OCI-LY7 (cell line): Measurements from ENCODE around the gene LDLRAD4. TPM values are rescaled to one million over a fixed set of nuclear protein-coding genes. Genes with fewer than 3 reads are reported as not detected.

Experiments
- BruUV-seq: library from RNA; stranded (reverse); fragments of 400-500 nt; replicated peaks from 2 replicates; lab custom pipeline; 2021; lab: Mats Ljungman, UMichigan
- CTCF ChIA-PET: fragments of 300-600 bp; sonication (Branson Sonifier 250); formaldehyde crosslinking; loops from one replicate; lab custom pipeline; 2022; ENCODE audit warnings: antibody characterized with exemption; ENCODE audit not compliant: unreplicated experiment; lab: Charles Lee
- POLR2A ChIA-PET: fragments of 300-600 bp; sonication (Branson Sonifier 250); formaldehyde crosslinking; loops from one replicate; lab custom pipeline; 2022; ENCODE audit warnings: antibody characterized with exemption; lab: Charles Lee
- DNase-seq: peaks from one replicate; pipeline ENCODE4 v3.0.0-alpha.2; 2015; ENCODE audit warnings: low spot score
- H2AFZ ChIP-seq: fragments of 200-600 bp; sonication (generic), shearing (Covaris generic); 2 replicates; pipeline ENCODE4 v1.6.1; 2014; ENCODE audit warnings: mild to moderate bottlenecking, antibody characterized with exemption, low read length, moderate library complexity
- H3K27ac ChIP-seq: fragments of 200-600 bp; sonication (generic); 2 replicates; pipeline ENCODE4 v1.5.1; 2014; ENCODE audit warnings: mixed run types, low read depth, mild to moderate bottlenecking, moderate library complexity, low read length, inconsistent platforms; ENCODE audit not compliant: poor library complexity, severe bottlenecking
- H3K36me3 ChIP-seq: fragments of 200-600 bp; sonication (generic); 2 replicates; pipeline ENCODE4 v1.6.1; 2014; ENCODE audit warnings: mild to moderate bottlenecking, antibody characterized with exemption, low read length, moderate library complexity, mixed read lengths; ENCODE audit not compliant: insufficient read depth
- H3K4me1 ChIP-seq: fragments of 200-600 bp; sonication (generic); 2 replicates; pipeline ENCODE4 v1.5.1; 2014; ENCODE audit warnings: mild to moderate bottlenecking, low read length; ENCODE audit not compliant: insufficient read depth, poor library complexity, severe bottlenecking
- H3K4me2 ChIP-seq: fragments of 200-600 bp; sonication (generic); 2 replicates; pipeline ENCODE4 v1.6.1; 2014; ENCODE audit warnings: mild to moderate bottlenecking, low read length
- H3K4me3 ChIP-seq: fragments of 200-600 bp; sonication (generic); 2 replicates; pipeline ENCODE4 v1.5.1; 2014; ENCODE audit warnings: mild to moderate bottlenecking, low read depth, low read length; ENCODE audit not compliant: poor library complexity, severe bottlenecking
- H3K79me2 ChIP-seq: fragments of 200-600 bp; sonication (generic); 2 replicates; pipeline ENCODE4 v1.6.1; 2016; ENCODE audit warnings: low read depth, mild to moderate bottlenecking, low read length, moderate library complexity, mixed read lengths; ENCODE audit not compliant: insufficient read depth
- H3K9me2 ChIP-seq: fragments of 200-600 bp; sonication (generic); 2 replicates; pipeline ENCODE4 v1.6.1; 2016; ENCODE audit warnings: mild to moderate bottlenecking, low read length, mixed read lengths; ENCODE audit not compliant: insufficient read depth
- H3K9me3 ChIP-seq: fragments of 200-600 bp; sonication (generic); 2 replicates; pipeline ENCODE4 v1.6.1; 2014; ENCODE audit warnings: mild to moderate bottlenecking, mixed run types, low read length, mixed read lengths
- H4K20me1 ChIP-seq: fragments of 200-600 bp; sonication (generic); 2 replicates; pipeline ENCODE4 v1.6.1; 2014; ENCODE audit warnings: mild to moderate bottlenecking, antibody characterized with exemption, low read length, moderate library complexity, mixed read lengths; ENCODE audit not compliant: insufficient read depth
- EZH2phosphoT487 ChIP-seq: fragments of 200-600 bp; sonication (generic); IDR thresholded peaks from 2 replicates; pipeline ENCODE4 v1.6.1; 2018; ENCODE audit warnings: low read depth, borderline replicate concordance, mild to moderate bottlenecking, mixed run types, antibody characterized with exemption, low read length, moderate library complexity, mixed read lengths
- intact Hi-C: fragments of 100-400 bp; cut with micrococcal nuclease; formaldehyde crosslinking; loops from one replicate; pipeline ENCODE4 v1.10.0; 2022; ENCODE audit not compliant: unreplicated experiment
- total RNA-seq, 2 experiments: library from RNA; depleted of rRNA in 1 of 2; stranded (reverse); fragments of >200 nt in 1 of 2; shearing (Covaris generic) in 1 of 2; gene quantifications; 2 replicates each; pipeline ENCODE4 v1.2.3, GENCODE V29; 2014 to 2022
- TF ChIP-seq, protein P1 (sequence below): fragments of 200-600 bp; sonication (generic); conservative IDR thresholded peaks from 2 replicates; pipeline ENCODE4 v1.5.1; 2014; ENCODE audit warnings: mild to moderate bottlenecking, antibody characterized with exemption, low read length, moderate library complexity, mixed read lengths

Gene LDLRAD4
- total RNA-seq, 2 experiments from 2014 or later: 26.2 to 43.8 TPM

DNA sequence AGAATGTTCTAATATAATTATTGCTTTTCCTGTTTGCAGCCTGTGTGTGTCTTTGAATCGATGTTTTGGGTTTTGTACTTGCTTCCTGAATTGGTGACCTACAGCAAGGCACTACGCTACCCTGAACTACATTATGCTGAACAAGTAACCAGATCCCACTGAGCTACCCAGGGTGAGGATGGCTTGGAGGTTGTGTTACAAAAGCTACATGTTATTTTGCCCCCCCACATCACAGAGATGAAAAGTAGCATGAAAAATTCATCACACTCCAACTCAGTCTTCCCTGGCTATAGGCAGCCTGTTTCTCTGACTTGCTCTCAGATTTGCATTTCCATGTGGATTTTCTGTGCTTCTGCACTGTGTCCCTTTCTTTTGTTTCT is 162.1 kb downstream of the LDLRAD4 start:
- intact Hi-C loops: no loop called here
- ChIA-PET CTCF (no interaction called here), POLR2A (interaction anchor here (0.6 kb wide), 1 partner anchor 1307 kb away, joined by 3 read pairs; no protein-coding TSS in a partner anchor)
- TF ChIP-seq, protein P1, sequence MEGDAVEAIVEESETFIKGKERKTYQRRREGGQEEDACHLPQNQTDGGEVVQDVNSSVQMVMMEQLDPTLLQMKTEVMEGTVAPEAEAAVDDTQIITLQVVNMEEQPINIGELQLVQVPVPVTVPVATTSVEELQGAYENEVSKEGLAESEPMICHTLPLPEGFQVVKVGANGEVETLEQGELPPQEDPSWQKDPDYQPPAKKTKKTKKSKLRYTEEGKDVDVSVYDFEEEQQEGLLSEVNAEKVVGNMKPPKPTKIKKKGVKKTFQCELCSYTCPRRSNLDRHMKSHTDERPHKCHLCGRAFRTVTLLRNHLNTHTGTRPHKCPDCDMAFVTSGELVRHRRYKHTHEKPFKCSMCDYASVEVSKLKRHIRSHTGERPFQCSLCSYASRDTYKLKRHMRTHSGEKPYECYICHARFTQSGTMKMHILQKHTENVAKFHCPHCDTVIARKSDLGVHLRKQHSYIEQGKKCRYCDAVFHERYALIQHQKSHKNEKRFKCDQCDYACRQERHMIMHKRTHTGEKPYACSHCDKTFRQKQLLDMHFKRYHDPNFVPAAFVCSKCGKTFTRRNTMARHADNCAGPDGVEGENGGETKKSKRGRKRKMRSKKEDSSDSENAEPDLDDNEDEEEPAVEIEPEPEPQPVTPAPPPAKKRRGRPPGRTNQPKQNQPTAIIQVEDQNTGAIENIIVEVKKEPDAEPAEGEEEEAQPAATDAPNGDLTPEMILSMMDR: no peak
- TF ChIP-seq EZH2phosphoT487: no peak
- BruUV-seq: no TSS peak
- no peak overlapping the region for H3K4me2 ChIP-seq
- no peak overlapping the region for H3K27ac ChIP-seq
- no peaks in the 10 kb centered on the region for H3K36me3 ChIP-seq
- no peaks in the 10 kb centered on the region for H4K20me1 ChIP-seq
- H3K79me2 ChIP-seq: no peaks in the 10 kb centered on the region
- no peaks in the 10 kb centered on the region for H3K9me3 ChIP-seq
- no peak for DNase-seq
- H3K9me2 ChIP-seq: no peaks in the 10 kb centered on the region
- H3K4me1 ChIP-seq: peaks cover 6% of the 10 kb centered on the region
- no peak overlapping the region for H2AFZ ChIP-seq
- H3K4me3 ChIP-seq: no peak overlapping the region

DNA sequence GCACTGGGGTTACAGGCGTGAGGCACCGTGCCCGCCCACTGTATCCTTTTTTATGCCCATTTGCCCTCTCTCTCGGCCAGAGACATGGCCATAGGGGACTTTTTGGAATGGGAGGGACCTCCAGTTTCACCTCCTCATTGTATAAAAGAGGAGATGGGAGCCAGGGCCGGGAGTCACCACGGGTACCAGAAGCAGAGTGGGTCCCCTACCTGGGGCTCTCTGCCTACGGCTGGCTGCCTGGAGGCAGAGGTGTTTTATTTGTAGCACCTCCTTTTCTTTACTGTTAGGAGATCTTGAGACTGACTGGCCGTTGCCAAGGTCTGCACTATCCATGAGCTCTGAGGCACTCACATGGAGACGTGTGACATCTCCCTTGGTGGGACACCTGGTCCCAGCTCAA is 162.8 kb downstream of the LDLRAD4 start:
- TF ChIP-seq EZH2phosphoT487: no peak
- TF ChIP-seq, protein P1: no peak
- intact Hi-C loops: no loop called here
- H2AFZ ChIP-seq: peak overlapping the region; percentile 2; the same call in 1 of the 2 replicates

DNA sequence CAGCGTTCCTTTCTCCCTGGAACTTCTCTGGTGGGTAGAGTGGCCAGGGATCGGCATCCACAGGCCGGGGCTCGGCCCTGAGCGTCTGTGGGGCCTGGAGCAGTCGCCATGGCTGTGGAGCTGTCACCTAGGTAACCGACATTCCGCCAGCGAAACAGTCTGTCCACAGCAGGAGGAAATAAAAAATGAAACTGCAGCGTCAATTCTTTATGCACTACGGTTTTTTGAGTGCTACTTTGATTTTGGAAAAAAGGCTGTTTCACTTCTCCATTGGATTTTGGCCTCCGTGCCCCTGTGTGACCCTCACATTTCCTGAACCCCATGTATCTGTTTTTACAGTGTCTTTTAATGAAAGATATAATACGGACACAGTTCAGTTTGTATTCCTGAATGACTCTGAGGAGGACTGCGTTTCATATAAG is 163.4 kb downstream of the LDLRAD4 start:
- Histone ChIP-seq H2AFZ (peak overlapping the region; percentile 16; the same call in 1 of the 2 replicates), H3K4me3 (no peak overlapping the region)
- POLR2A ChIA-PET: no interaction called here

More for the DNA sequence above, 162.8 kb downstream of the LDLRAD4 start:
- ChIA-PET CTCF (no interaction called here), POLR2A (no interaction called here)
- H3K79me2 ChIP-seq: no peaks in the 10 kb centered on the region
- DNase-seq: no peak
- no peaks in the 10 kb centered on the region for H3K9me3 ChIP-seq
- no peaks in the 10 kb centered on the region for H3K36me3 ChIP-seq
- BruUV-seq: no TSS peak
- peaks cover 6% of the 10 kb centered on the region for H3K4me1 ChIP-seq
- H3K27ac ChIP-seq: no peak overlapping the region
- H4K20me1 ChIP-seq: no peaks in the 10 kb centered on the region
- H3K4me2 ChIP-seq: peak overlapping the region; percentile 59; the same call in 1 of the 2 replicates
- no peak overlapping the region for H3K4me3 ChIP-seq
- H3K9me2 ChIP-seq: no peaks in the 10 kb centered on the region

More for the DNA sequence above, 163.4 kb downstream of the LDLRAD4 start:
- H3K4me1 ChIP-seq: peaks cover 6% of the 10 kb centered on the region
- H3K9me2 ChIP-seq: no peaks in the 10 kb centered on the region
- no peaks in the 10 kb centered on the region for H3K9me3 ChIP-seq
- CTCF ChIA-PET: no interaction called here
- no peak for DNase-seq
- H4K20me1 ChIP-seq: no peaks in the 10 kb centered on the region
- no TSS peak for BruUV-seq
- no peak for TF ChIP-seq EZH2phosphoT487
- TF ChIP-seq, protein P1: no peak
- no peaks in the 10 kb centered on the region for H3K79me2 ChIP-seq
- intact Hi-C loops: no loop called here
- H3K27ac ChIP-seq: no peak overlapping the region
- no peaks in the 10 kb centered on the region for H3K36me3 ChIP-seq
- peak overlapping the region; percentile 59; the same call in 1 of the 2 replicates for H3K4me2 ChIP-seq
